Skeletal muscle tissue (tissue), 4 donors: ENCODE measurements around the gene ARHGAP15. TPM values are rescaled to one million over a fixed set of nuclear protein-coding genes. Genes with fewer than 3 reads are reported as not detected.

Experiments
- H3K27ac ChIP-seq: one replicate; pipeline ENCODE4 v1.7.0; 2013; ENCODE audit warnings: mild to moderate bottlenecking, low read depth, low read length, inconsistent platforms
- H3K27me3 ChIP-seq, 3 donors: one replicate each; pipeline ENCODE4 v1.7.0; 2013; ENCODE audit warnings: low read length in 3 of 3; ENCODE audit not compliant: control insufficient read depth in 3 of 3, insufficient read depth in 3 of 3
- H3K36me3 ChIP-seq, 3 donors: one replicate each; pipeline ENCODE4 v1.7.0; 2013; ENCODE audit warnings: low read length in 3 of 3; ENCODE audit not compliant: control insufficient read depth in 3 of 3, insufficient read depth in 3 of 3
- H3K4me1 ChIP-seq, 3 donors: one replicate each; pipeline ENCODE4 v1.7.0; 2013; ENCODE audit warnings: low read length in 3 of 3, mild to moderate bottlenecking in 3 of 3; ENCODE audit not compliant: control insufficient read depth in 3 of 3, insufficient read depth in 3 of 3
- H3K4me3 ChIP-seq, 3 donors: one replicate each; pipeline ENCODE4 v1.7.0; 2013; ENCODE audit warnings: low read length in 3 of 3
- H3K9ac ChIP-seq, 3 donors: one replicate each; pipeline ENCODE4 v1.7.0; 2013; ENCODE audit warnings: low read length in 3 of 3, mild to moderate bottlenecking in 3 of 3, moderate library complexity in 2 of 3, low read depth in 1 of 3
- H3K9me3 ChIP-seq, 3 donors: one replicate each; pipeline ENCODE4 v1.7.0; 2013; ENCODE audit warnings: low read length in 3 of 3; ENCODE audit not compliant: control insufficient read depth in 3 of 3
- total RNA-seq: library from RNA; depleted of rRNA; stranded (reverse); fragments of >200 nt; gene quantifications from one replicate; pipeline ENCODE4 v1.2.3, GENCODE V29; 2014
- donor health status: Osteomylitis.

The ARHGAP15 gene
- total RNA-seq, 1 donor from 2014 or later, result 33.9 TPM

- Histone ChIP-seq H3K4me1 (no peaks in the 10 kb centered on the region), H3K27me3 (no peaks in the 10 kb centered on the region), H3K9ac (no peak overlapping the region), H3K4me3 (no peak overlapping the region), H3K9me3 (no peaks in the 10 kb centered on the region), H3K36me3 (no peaks in the 10 kb centered on the region), H3K27ac (no peak overlapping the region)
Measured at GRCh38 chr2:143379955-143380354, 250.7 kb downstream of the ARHGAP15 start.

DNA sequence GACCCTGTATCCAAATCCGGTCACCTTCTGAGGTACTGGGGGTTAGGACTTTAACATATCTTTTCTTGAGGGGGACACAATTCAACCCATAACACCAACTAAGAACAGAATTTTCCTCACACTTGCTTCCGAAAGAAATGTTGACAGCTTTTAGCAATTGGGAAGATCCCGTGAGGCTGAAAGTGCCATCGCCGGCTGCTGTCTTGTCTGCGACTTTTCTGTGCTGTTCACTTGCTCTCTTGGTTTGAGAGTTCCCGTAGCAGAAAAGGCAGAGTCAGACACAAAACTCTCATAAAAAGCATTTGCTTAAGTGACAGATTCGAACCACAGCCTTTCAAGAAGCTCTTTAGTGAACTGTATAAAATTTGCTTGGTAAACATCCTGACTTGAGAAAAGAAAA lies 253.4 kb downstream of the ARHGAP15 start:
- no peaks in the 10 kb centered on the region for H3K9me3 ChIP-seq
- no peak overlapping the region for H3K4me3 ChIP-seq
- no peaks in the 10 kb centered on the region for H3K36me3 ChIP-seq
- H3K9ac ChIP-seq, result no peak overlapping the region
- no peak overlapping the region for H3K27ac ChIP-seq
- H3K4me1 ChIP-seq, result no peaks in the 10 kb centered on the region
- H3K27me3 ChIP-seq, result no peaks in the 10 kb centered on the region

DNA sequence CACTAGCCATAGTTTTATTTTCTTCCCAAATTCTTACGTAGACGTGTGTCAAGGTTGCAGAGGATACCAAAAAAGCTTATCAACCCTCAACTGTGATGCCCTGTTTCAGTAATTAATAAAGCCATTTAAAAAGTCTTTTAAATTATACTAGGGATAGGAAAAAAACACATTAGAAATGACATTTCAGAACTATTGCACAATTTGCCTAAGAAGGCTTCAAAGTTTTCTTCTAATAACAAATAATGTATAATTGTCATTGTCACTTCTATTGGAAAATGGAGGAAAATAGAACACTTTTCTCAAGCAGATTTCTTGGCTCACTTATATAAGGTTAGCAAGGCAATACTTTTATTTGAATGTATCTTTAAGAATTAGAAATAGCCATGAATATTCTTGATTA lies 253.8 kb downstream of the ARHGAP15 start:
- Histone ChIP-seq H3K9me3 (no peaks in the 10 kb centered on the region), H3K36me3 (no peaks in the 10 kb centered on the region), H3K4me3 (no peak overlapping the region), H3K27me3 (no peaks in the 10 kb centered on the region), H3K9ac (no peak overlapping the region), H3K27ac (no peak overlapping the region), H3K4me1 (no peaks in the 10 kb centered on the region)

- Histone ChIP-seq H3K27me3 (no peaks in the 10 kb centered on the region), H3K4me3 (no peak overlapping the region), H3K9me3 (no peaks in the 10 kb centered on the region), H3K27ac (no peak overlapping the region), H3K4me1 (no peaks in the 10 kb centered on the region), H3K36me3 (no peaks in the 10 kb centered on the region), H3K9ac (no peak overlapping the region)
Measured at GRCh38 chr2:143384111-143384510, 254.9 kb downstream of the ARHGAP15 start.

- Histone ChIP-seq H3K9me3 (no peaks in the 10 kb centered on the region), H3K4me1 (no peaks in the 10 kb centered on the region), H3K27me3 (no peaks in the 10 kb centered on the region), H3K36me3 (no peaks in the 10 kb centered on the region), H3K9ac (no peak overlapping the region), H3K27ac (no peak overlapping the region), H3K4me3 (no peak overlapping the region)
Measured at GRCh38 chr2:143390171-143390570, 261.0 kb downstream of the ARHGAP15 start.

GRCh38 chr2:143392358-143392757 lies 263.1 kb downstream of the ARHGAP15 start:
- H3K27me3 ChIP-seq, result no peaks in the 10 kb centered on the region

GRCh38 chr2:143394062-143394461 lies 264.8 kb downstream of the ARHGAP15 start:
- Histone ChIP-seq H3K9ac (no peak overlapping the region), H3K4me3 (no peak overlapping the region), H3K27ac (no peak overlapping the region), H3K36me3 (no peaks in the 10 kb centered on the region), H3K27me3 (no peaks in the 10 kb centered on the region), H3K9me3 (no peaks in the 10 kb centered on the region), H3K4me1 (no peaks in the 10 kb centered on the region)

More at GRCh38 chr2:143392358-143392757, 263.1 kb downstream of the ARHGAP15 start:
- no peaks in the 10 kb centered on the region for H3K9me3 ChIP-seq
- no peak overlapping the region for H3K4me3 ChIP-seq
- H3K4me1 ChIP-seq, result no peaks in the 10 kb centered on the region
- no peak overlapping the region for H3K27ac ChIP-seq
- H3K9ac ChIP-seq, result no peak overlapping the region
- no peaks in the 10 kb centered on the region for H3K36me3 ChIP-seq

DNA sequence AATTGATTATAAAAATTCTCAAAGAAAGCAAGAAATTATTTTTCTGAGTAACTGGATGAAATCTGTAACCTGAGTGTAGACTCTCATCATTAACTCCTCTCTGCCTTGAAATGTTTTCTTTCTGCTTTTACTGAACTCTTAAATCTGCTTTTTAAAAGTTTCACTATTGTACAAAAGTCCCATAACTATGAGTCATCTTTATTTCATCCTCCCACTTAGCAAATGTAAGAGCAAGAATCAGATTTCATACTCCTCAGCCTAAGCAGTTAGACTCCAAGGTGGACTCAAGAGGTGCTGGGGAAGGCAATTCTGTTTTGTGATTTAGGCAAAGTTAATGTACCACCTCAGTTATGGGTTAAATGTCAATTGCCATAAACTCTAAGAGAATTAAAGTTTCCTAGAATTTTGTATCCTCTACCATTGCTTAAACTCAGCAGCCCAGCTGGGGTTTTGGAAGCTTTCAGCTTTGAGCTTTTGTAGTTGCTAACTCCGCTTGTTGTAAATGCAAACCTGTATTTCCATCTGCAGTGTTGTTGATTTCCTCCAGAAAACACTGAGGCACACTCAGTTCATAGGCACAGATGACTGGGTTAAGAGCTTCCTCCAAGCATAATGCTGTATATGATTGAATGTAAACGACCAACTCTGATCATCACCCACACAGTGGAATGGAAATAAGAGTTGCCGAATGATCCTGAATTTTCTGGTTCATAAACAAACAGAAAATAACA lies 268.8 kb downstream of the ARHGAP15 start:
- Histone ChIP-seq H3K27ac (no peak overlapping the region), H3K9me3 (no peaks in the 10 kb centered on the region), H3K4me1 (no peaks in the 10 kb centered on the region), H3K27me3 (no peaks in the 10 kb centered on the region), H3K4me3 (no peak overlapping the region), H3K36me3 (no peaks in the 10 kb centered on the region), H3K9ac (no peak overlapping the region)

DNA sequence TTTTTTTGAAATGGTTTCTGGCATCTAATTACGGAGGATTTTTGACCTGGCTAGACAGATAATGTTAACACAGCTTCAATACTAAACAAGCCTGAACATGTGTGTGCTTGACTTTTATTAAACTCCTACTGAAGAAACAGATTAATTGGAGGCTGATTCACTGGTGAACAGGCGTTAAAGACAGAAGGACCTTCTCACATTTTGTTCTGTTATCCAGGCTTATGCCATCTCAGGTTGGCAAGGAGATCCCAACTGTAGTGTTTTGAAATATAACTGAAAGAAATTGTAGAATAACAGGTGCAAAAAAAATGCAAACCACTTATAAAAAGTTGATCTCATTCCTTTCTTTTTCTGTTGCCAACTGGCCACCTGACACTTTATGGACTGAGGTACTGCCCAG lies 269.6 kb downstream of the ARHGAP15 start:
- H3K27ac ChIP-seq, result no peak overlapping the region
- no peaks in the 10 kb centered on the region for H3K9me3 ChIP-seq
- H3K36me3 ChIP-seq, result no peaks in the 10 kb centered on the region
- no peak overlapping the region for H3K4me3 ChIP-seq
- no peak overlapping the region for H3K9ac ChIP-seq
- no peaks in the 10 kb centered on the region for H3K27me3 ChIP-seq
- H3K4me1 ChIP-seq, result no peaks in the 10 kb centered on the region

DNA sequence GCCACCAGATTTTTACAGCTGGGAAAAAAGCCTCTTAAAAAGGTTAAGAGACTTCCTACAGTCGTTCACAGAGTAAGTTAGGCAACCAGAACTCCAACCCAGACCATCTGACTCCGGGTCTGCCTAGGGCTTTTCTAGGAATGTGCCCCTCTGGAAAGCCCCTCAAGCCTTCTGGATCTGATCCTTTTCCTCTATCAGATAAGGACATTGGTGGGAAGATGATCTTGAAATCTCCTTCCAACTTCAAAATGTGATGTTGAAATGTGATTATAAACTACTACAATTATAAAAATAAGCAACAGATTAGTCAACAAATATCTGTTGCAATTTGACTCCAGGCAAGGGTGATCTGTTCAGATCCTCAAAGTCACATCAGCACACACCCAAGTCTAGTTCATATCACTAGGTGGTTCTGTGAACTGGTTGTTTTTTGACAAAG lies 270.4 kb downstream of the ARHGAP15 start:
- no peak overlapping the region for H3K4me3 ChIP-seq
- no peaks in the 10 kb centered on the region for H3K27me3 ChIP-seq
- H3K36me3 ChIP-seq, result no peaks in the 10 kb centered on the region
- no peak overlapping the region for H3K27ac ChIP-seq
- H3K4me1 ChIP-seq, result no peaks in the 10 kb centered on the region
- no peak overlapping the region for H3K9ac ChIP-seq
- H3K9me3 ChIP-seq, result no peaks in the 10 kb centered on the region
